Head of caudate nucleus (tissue), 42 donors: Measurements from ENCODE around the gene WDR38.
"Not testable (repeated sequence)": the region's sequence is repeated elsewhere in the genome, so short reads cannot be mapped to it uniquely, and the experiment has no call there.

Experiments
- DNase-seq, 42 donors: peaks; one replicate each; pipeline versions ENCODE4 v3.0.0 to v3.0.0-alpha.2; 2020 to 2021; ENCODE audit warnings: mixed read lengths in 7 of 42
- intact Hi-C: fragments of 100-400 bp; cut with DNase I; formaldehyde crosslinking; loops from one replicate; pipeline ENCODE4 v1.15.0; 2022

Gene WDR38

GRCh38 chr9:124830593-124830992 is 22.7 kb upstream of the WDR38 start:
- intact Hi-C loops: no loop called here
- no peak for DNase-seq

GRCh38 chr9:124831642-124832364 is 21.5 kb upstream of the WDR38 start:
- no peak for DNase-seq
- intact Hi-C loops: no loop called here

- no peak for DNase-seq
These were observed 18.7 kb upstream of the WDR38 start for GRCh38 chr9:124834591-124834990.

DNA sequence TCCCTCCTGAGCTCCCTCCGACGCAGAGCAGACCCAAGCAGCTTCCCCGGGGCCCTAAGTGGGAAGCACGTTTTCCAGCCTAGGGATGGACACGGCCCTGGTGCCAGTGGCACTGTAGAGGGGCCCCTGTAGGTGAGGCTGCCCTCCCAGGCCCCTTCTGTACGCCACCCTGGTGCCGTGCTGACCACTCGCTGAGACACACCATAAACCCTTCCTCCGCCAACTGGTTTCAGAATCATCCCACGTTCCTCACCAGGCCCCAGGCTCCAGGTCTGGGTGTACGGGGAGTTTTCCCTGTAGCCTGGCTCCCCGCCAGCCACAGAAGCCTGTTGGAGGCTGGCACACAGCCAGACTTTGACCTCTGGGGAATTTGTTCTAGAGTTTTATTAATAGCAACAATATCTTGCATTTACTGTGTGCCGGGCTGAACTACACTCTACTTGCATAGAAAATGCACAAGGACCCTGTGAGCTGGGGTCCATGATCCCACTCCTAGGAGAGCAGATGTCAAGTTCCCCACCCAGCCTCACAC is 18.2 kb upstream of the WDR38 start:
- intact Hi-C loops: no loop called here
- DNase-seq: no peak

More at GRCh38 chr9:124834591-124834990, 18.7 kb upstream of the WDR38 start:
- intact Hi-C loops: no loop called here

GRCh38 chr9:124838132-124838531 is 15.1 kb upstream of the WDR38 start:
- DNase-seq, intact Hi-C loops: not testable (repeated sequence)

DNA sequence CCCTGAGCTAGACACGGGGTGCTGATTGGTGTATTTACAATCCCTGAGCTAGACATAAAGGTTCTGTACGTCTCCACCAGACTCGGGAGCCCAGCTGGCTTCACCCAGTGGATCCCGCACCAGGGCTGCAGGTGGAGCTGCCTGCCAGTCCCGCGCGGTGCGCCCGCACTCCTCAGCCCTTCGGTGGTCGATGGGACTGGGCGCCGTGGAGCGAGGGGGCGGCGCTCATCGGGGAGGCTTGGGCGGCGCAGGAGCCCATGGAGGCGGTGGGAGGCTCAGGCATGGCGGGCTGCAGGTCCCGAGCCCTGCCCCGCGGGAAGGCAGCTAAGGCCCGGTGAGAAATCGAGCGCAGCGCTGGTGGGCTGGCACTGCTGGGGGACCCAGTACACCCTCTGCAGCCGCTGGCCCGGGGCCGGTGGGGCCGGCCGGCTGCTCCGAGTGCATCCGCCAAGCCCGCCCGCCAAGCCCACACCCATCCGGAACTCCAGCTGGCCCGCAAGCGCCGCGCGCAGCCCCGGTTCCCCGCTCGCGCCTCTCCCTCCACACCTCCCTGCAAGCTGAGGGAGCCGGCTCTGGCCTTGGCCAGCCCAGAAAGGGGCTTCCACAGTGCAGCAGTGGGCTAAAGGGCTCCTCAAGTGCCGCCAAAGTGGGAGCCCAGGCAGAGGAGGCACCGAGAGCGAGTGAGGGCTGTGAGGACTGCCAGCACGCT is 14.5 kb upstream of the WDR38 start:
- DNase-seq, intact Hi-C loops: not testable (repeated sequence)

GRCh38 chr9:124839612-124840299 is 13.5 kb upstream of the WDR38 start:
- no peak for DNase-seq
- intact Hi-C loops: no loop called here

DNA sequence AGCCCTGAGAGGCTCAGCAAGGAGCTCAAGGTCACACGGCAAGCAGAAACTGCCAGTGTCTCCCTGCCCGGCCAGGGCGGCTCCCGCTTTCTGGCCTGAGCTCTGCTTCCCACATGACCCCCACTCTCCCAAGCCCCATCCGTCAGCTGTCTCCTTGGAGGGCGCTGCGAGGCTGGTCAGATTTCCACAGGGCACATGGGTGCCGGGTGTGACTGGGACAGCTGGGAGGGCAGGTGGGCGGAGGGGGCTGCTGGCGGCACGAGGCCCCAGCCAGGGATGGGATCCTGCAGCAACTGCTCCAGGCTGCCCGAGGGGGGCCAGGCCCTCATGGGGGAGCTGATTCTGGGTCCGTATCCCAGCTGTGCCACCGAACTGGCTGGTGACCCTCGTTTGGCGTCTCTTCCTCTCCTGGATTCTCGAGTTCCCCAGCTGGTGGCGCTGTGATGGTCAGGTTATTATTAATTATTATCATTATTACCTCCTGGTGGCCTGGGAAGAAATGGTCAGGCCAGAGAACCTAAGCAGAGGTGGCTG is 12.9 kb upstream of the WDR38 start:
- intact Hi-C loops: no loop called here
- DNase-seq: no peak

DNA sequence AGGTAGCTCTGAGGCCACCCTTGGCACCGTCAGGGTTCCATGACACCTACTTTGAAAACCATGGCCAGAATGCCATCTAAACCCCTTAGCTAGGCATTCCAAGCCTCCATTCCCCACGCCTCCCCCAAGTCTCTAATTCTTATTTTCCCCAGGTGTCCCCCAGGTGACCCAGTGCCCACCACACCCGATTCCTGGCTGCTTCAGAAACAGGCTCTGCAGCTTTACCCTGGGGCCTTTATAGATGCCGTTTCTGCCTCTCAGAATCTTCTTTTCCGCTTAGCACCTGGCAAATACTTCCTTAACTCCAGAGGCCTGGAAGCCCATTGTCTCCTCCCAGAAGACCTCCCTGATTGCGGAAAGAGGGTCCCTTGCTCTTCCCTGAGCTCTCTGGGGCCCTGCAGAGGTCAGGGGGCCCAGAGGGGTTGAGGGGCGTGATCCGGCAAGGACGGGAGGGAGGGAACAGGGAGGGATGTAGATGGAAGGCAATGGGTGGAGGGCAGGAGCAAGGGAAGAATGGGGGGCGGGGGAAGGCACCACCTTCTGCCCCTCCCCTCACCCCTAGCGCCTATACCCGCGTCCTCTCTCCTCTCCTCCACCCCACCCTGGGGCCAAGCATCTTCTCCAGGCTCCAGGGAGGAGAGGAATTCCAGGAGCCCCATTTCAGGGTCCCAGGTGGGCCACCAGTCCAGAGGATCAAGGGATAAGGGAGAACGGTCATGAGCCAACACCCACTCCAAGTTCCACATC is 12.0 kb upstream of the WDR38 start:
- DNase-seq: no peak
- intact Hi-C loops: no loop called here

- DNase-seq: no peak
- intact Hi-C loops: no loop called here
These were observed 9.7 kb upstream of the WDR38 start for GRCh38 chr9:124843456-124844034.

DNA sequence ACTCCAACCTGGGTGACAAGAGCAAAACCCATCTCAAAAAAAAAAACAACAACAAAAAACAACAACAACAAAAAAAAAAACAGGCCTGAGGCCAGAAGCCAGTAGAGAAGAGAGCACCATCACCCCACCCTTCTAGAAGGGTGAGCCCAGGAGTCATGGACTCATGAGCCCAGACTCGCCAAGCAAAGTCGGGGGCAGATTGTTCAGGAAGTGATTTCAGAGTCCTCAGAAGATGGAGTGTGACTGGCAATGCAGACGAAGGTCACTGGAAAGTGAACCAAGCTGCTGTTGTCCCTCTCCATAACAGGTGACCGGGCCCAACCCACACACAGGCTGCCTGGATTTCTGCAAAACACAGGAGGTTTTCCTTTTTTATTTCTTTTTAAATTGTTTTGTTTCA is 9.0 kb upstream of the WDR38 start:
- intact Hi-C loops: no loop called here
- DNase-seq: no peak

- DNase-seq, intact Hi-C loops: not testable (repeated sequence)
These were observed 6.8 kb upstream of the WDR38 start for GRCh38 chr9:124846467-124846866.

- DNase-seq: no peak
- intact Hi-C loops: no loop called here
These were observed 6.3 kb upstream of the WDR38 start for GRCh38 chr9:124846969-124847368.

- no peak for DNase-seq
- intact Hi-C loops: no loop called here
These were observed 3.5 kb upstream of the WDR38 start for GRCh38 chr9:124849801-124850200.

DNA sequence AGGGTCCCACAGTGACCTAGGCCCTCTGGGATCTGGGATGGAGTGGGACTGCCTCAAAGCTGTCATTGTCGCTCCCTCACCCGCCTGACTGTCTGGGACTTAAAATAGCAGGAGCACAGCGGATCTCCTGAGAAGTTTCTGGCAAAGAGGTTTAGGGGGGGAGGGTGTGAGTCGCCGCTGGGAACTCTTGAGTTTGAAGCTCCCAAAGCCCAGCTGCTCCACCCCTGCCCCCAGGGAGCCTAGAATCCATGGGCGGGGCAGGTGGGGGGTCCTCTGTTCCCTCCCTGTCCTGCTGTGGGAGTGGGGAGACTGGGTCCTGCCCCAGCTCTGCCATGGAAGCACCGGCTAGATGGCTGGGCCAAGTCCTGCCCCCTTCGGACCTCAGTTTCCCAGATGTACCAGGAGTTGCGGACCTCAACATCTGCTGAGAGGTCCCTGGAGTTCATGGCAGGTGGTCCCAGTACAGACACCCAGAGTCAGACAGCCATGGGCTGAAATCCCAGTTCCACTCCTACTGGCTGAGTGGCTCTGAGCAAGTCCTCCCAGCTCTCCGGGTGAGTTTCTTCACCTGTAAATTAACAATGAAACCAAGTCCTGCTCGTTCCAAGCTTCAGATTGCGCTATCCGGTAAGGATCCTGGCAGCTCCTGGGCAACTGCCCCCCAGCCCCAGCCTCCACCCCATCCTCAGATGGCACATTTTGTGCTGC is 985 bp upstream of the WDR38 start:
- no peak for DNase-seq
- intact Hi-C loops: loop anchor here (2.0 kb wide), 1 partner anchor 79 kb away; no protein-coding TSS in a partner anchor

- DNase-seq: no peak
- intact Hi-C loops: loop anchor here (2.0 kb wide), 1 partner anchor 81 kb away; no protein-coding TSS in a partner anchor
These were observed 414 bp downstream of the WDR38 start for GRCh38 chr9:124853605-124854143.

DNA sequence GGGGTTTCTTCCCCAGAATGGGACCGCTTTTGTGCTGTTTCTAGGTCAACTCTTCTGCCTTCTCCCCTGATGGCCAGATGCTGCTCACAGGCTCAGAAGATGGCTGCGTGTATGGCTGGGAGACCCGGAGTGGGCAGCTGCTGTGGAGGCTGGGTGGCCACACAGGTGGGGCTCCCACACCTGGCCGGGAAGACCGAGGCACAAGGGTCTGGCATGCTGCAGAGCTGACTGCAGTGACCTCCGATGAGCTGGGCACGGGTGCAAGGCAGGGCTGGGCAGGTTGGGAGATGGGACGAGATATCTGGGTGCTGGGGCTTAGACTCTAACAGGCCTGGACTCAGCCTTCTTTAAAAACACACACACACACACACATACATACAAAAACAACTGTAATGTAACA is 901 bp downstream of the WDR38 start:
- intact Hi-C loops: no loop called here

DNA sequence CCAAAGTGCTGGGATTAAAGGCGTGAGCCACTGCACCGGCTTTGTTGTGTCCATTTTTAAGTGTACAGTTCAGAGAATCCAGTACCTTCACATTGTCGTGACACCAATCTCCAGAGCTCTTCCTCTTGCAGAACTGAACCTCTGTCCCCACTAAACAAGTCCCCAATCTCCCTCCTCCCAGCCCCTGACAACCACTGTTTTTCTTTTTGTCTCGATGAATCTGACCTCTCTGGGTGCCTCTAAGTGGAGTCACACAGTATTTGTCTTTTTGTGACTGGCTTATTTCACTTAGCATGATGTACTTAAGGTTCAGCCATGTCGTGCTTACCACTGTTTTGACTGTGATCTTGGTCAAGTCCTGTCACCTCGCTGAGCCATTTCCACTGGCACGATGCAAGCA is 1.6 kb downstream of the WDR38 start:
- no peak for DNase-seq
- intact Hi-C loops: no loop called here

More for the DNA sequence above, 901 bp downstream of the WDR38 start:
- no peak for DNase-seq
